Measurements from ENCODE around the gene SLC11A1.

SLC11A1 gene

GRCh38 chr2:218436992-218437391 is 54.9 kb downstream of the SLC11A1 start:
- no peak for DNase-seq

- DNase-seq, result no peak
Measured at GRCh38 chr2:218437969-218438368, 55.9 kb downstream of the SLC11A1 start.

- peak in 1 of 2 donors; percentile 38 for DNase-seq
Measured at GRCh38 chr2:218438596-218438995, 56.5 kb downstream of the SLC11A1 start.

GRCh38 chr2:218444692-218445357 is 62.8 kb downstream of the SLC11A1 start:
- DNase-seq, result no peak

- no peak for DNase-seq
Measured at GRCh38 chr2:218445602-218446001, 63.5 kb downstream of the SLC11A1 start.

Data from inflammatory macrophage (primary cell).